HCT116 (cell line): Measurements from ENCODE around the gene SSR1.

Experiments
- CEBPB ChIP-seq: IDR thresholded peaks from 2 replicates; pipeline ENCODE4 v1.6.1; 2012; ENCODE audit warnings: low read depth
- EGR1 ChIP-seq: IDR thresholded peaks from 2 replicates; pipeline ENCODE4 v1.6.1; 2012; ENCODE audit warnings: low read depth
- ELF1 ChIP-seq: IDR thresholded peaks from 2 replicates; pipeline ENCODE4 v1.6.1; 2012; ENCODE audit warnings: low read depth, borderline replicate concordance
- EZH2 ChIP-seq: fragments of 200-600 bp; sonication (generic); IDR thresholded peaks from 2 replicates; pipeline ENCODE4 v1.6.1; 2017; ENCODE audit warnings: antibody characterized with exemption, mixed run types
- FOSL1 ChIP-seq: IDR thresholded peaks from 2 replicates; pipeline ENCODE4 v1.6.1; 2012; ENCODE audit warnings: low read depth
- POLR2A ChIP-seq: IDR thresholded peaks from 2 replicates; pipeline ENCODE4 v1.7.0; 2011; ENCODE audit warnings: borderline replicate concordance; ENCODE audit not compliant: insufficient read depth, insufficient read length; ENCODE audit errors: extremely low read depth
- POLR2AphosphoS5 ChIP-seq: IDR thresholded peaks from 2 replicates; pipeline ENCODE4 v1.6.1; 2011; ENCODE audit warnings: mild to moderate bottlenecking, low read depth, low read length, moderate library complexity
- RAD21 ChIP-seq: IDR thresholded peaks from 2 replicates; pipeline ENCODE4 v1.6.1; 2012; ENCODE audit warnings: low read depth, mild to moderate bottlenecking
- SP1 ChIP-seq: IDR thresholded peaks from 2 replicates; pipeline ENCODE4 v1.6.1; 2012; ENCODE audit warnings: low read depth
- TCF7L2 ChIP-seq: IDR thresholded peaks from 2 replicates; pipeline ENCODE4 v1.7.0; 2011; ENCODE audit warnings: borderline replicate concordance, inconsistent platforms; ENCODE audit not compliant: insufficient read depth, insufficient read length; ENCODE audit errors: extremely low read depth
- TF ChIP-seq, protein P1 (sequence below), 3 experiments: fragments of 200-600 bp in 1 of 3; sonication (generic) in 1 of 3; IDR thresholded peaks in 2 of 3; conservative IDR thresholded peaks in 1 of 3; 2 replicates each; pipeline ENCODE4 v1.5.1; 2012 to 2017; ENCODE audit warnings: low read depth in 2 of 3, low read length in 2 of 3, antibody characterized with exemption in 1 of 3, borderline replicate concordance in 1 of 3, control low read depth in 1 of 3, mild to moderate bottlenecking in 1 of 3, mixed read lengths in 1 of 3, mixed run types in 1 of 3, moderate library complexity in 1 of 3; ENCODE audit not compliant: insufficient read depth in 1 of 3
- TF ChIP-seq, protein P2 (sequence below): IDR thresholded peaks from 2 replicates; pipeline ENCODE4 v1.6.1; 2012
- TF ChIP-seq, protein P3 (sequence below): IDR thresholded peaks from 2 replicates; pipeline ENCODE4 v1.6.1; 2012

DNA sequence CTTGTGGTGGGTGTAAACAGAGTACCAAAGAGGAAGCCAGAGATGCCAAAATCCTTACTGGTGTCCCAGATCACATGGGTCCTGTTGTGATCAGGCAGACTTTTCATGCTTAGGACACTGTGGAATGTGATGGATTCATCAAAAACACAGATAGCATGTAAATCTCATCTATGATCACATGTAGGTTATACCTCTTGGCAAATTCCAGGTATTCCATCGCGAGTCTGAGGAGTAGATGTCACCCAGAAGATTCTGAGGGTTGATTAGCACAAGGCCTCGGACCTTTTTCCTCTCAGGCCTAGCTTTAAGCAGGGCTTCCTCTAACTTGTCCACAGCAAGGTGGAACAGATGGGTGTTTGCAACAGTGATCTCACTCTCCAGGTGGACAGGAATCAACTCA, 28.3 kb upstream of the SSR1 start:
- TF ChIP-seq, protein P1, sequence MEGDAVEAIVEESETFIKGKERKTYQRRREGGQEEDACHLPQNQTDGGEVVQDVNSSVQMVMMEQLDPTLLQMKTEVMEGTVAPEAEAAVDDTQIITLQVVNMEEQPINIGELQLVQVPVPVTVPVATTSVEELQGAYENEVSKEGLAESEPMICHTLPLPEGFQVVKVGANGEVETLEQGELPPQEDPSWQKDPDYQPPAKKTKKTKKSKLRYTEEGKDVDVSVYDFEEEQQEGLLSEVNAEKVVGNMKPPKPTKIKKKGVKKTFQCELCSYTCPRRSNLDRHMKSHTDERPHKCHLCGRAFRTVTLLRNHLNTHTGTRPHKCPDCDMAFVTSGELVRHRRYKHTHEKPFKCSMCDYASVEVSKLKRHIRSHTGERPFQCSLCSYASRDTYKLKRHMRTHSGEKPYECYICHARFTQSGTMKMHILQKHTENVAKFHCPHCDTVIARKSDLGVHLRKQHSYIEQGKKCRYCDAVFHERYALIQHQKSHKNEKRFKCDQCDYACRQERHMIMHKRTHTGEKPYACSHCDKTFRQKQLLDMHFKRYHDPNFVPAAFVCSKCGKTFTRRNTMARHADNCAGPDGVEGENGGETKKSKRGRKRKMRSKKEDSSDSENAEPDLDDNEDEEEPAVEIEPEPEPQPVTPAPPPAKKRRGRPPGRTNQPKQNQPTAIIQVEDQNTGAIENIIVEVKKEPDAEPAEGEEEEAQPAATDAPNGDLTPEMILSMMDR (IDR thresholded peaks at IDR 0.05 in 2 of 3, conservative IDR thresholded peaks at IDR 0.05 in 1 of 3; ENCODE audit: borderline replicate concordance in 1 of 3, insufficient read depth in 1 of 3, low read depth in 2 of 3, low read length in 2 of 3) = no peak
- TF ChIP-seq POLR2A (no peak), RAD21 (no peak), EZH2 (no peak), POLR2AphosphoS5 (no peak), EGR1 (no peak), FOSL1 (no peak), CEBPB (no peak), ELF1 (no peak), TCF7L2 (no peak), SP1 (no peak)
- TF ChIP-seq, protein P2, sequence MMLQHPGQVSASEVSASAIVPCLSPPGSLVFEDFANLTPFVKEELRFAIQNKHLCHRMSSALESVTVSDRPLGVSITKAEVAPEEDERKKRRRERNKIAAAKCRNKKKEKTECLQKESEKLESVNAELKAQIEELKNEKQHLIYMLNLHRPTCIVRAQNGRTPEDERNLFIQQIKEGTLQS = no peak
- TF ChIP-seq, protein P3, sequence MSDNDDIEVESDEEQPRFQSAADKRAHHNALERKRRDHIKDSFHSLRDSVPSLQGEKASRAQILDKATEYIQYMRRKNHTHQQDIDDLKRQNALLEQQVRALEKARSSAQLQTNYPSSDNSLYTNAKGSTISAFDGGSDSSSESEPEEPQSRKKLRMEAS = no peak
